AG09309 (cell line): ENCODE results near the gene ANKRD33B.
"Not testable (repeated sequence)": the region's sequence is repeated elsewhere in the genome, so short reads cannot be mapped to it uniquely, and the experiment has no call there.

ENCODE experiments used
- DNase-seq: peaks from one replicate; pipeline ENCODE4 v3.0.0-alpha.2; 2010; ENCODE audit warnings: low read depth
- H3K4me3 ChIP-seq: 2 replicates; pipeline ENCODE4 v1.5.1; 2011; ENCODE audit warnings: mild to moderate bottlenecking, low read depth, low read length, moderate library complexity; ENCODE audit not compliant: control insufficient read depth
- CTCF ChIP-seq: IDR thresholded peaks from 2 replicates; pipeline ENCODE4 v1.5.1; 2011; ENCODE audit warnings: mild to moderate bottlenecking, low read depth, low read length, inconsistent platforms; ENCODE audit not compliant: insufficient read depth, control insufficient read depth; ENCODE audit errors: missing control alignments

Gene ANKRD33B

DNA sequence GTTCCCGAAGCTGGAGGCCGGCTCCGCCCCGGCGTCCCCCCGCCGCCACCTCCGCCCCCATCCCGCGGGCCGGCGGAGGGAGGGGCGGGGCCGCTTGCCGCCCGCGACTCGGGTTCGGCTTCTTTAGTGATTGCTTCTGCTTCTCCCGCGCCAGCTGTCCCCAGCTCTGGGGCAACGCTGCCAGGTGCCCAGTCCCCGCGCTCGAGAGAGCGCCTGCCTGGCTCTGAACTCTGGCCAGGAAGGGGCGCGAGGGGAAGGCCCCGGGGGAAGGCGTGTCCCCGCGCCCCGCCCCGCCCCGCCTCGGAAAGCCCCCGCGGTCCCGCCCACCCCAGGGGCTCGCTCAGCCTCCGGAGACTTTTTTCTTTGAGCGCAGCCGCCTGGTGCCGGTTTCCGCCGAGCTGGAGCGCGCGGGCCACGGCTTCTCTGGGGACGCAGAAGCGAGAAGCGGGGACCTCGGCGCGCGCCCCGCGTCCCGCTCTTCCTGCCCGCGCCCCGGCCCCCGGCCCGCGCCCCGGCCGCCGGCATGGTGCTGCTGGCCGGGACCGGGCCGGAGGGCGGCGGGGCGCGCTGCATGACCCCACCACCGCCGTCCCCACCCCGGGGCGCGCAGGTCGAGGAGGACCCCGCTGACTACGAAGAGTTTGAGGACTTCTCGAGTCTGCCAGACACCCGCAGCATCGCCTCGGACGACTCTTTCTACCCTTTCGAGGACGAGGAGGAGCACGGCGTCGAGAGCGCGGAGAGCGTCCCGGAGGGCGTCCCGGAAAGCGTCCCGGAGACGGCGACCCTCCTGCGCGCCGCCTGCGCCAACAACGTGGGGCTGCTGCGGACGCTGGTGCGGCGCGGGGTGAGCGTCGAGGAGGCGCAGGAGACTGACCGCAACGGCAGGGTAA, at the start of gene ANKRD33B:
TSS of gene ANKRD33B (plus strand) at position 126 of the 893 bp plus-strand sequence. CDS start at position 524, 398 bp downstream.
- TF ChIP-seq CTCF: no peak
- peak within 1 kb of the TSS; percentile 87 for H3K4me3 ChIP-seq
- no peak for DNase-seq

GRCh38 chr5:10514572-10514971, 49.3 kb upstream of the ANKRD33B start:
- H3K4me3 ChIP-seq, DNase-seq: not testable (repeated sequence)

DNA sequence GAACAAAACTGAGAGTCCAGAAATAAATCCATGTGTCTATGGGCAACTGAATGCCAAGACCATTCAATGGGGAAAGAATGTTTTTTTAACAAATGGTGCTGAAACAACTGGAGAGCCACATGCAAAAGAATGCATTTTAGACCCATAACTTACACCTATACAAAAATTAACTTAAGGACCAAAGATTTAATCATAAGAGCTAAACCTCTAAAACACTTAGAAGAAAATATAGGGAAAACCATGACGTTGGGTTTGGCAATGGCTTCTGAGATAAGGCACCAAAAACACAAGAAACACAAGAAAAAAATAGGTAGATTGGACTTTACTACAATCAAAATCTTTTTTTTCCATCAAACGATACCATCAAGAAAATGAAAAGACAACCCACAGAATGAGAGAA, 48.4 kb upstream of the ANKRD33B start:
- no peak for TF ChIP-seq CTCF
- no peak overlapping the region for H3K4me3 ChIP-seq
- no peak for DNase-seq

GRCh38 chr5:10518347-10518746, 45.5 kb upstream of the ANKRD33B start:
- no peak for TF ChIP-seq CTCF
- H3K4me3 ChIP-seq: no peak overlapping the region
- DNase-seq: peak; percentile 34

DNA sequence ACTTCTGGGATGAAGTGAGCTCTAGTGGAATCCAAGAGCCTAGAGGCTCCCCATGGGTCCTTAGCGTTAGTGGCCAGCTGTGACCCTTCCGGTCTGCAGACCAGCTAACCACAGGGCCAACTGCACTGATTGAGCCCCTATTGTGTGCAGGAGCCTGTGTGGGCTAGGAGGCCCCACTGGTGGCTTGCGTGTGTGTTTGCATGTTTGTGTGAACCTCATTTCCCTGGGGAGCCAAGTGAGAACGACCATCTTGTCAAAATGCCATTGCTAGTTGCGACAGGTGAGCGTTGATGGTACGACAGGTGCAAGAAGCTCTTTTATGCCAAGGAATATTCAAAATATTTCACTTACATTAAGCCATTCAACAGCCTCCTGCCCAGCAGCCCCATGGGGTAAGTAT, 44.1 kb upstream of the ANKRD33B start:
- DNase-seq: no peak
- TF ChIP-seq CTCF: no peak
- H3K4me3 ChIP-seq: no peak overlapping the region

DNA sequence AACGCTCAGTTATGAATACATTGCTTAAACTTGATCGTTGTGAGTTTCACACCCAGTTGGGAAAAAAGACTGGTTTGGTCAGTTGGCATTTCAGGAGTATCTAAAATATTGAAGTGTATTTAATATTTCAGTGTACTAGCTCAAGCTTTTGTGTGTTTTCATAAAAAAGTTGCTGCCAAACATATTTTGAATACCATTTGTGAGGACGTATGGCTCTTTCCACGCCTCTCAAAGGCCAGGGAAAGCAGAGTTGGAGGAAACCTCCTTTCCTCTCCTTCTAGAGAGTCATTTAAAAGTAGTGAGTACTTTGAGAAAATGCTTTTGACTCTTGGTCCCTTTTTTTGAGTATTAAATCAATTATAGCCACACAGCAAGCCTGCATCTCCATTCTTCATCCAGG, 43.2 kb upstream of the ANKRD33B start:
- DNase-seq: no peak
- no peak for TF ChIP-seq CTCF
- H3K4me3 ChIP-seq: no peak overlapping the region

GRCh38 chr5:10521466-10522223, 42.2 kb upstream of the ANKRD33B start:
- peak; percentile 21 for TF ChIP-seq CTCF
- DNase-seq: no peak
- H3K4me3 ChIP-seq: no peak overlapping the region
